ENCODE results near the gene CSF1.
"Not testable (repeated sequence)": the region's sequence is repeated elsewhere in the genome, so short reads cannot be mapped to it uniquely, and the experiment has no call there.

CSF1 gene

GRCh38 chr1:109948285-109948630 lies 37.6 kb downstream of the CSF1 start:
- Histone ChIP-seq H2BK12ac (ENCODE audit: low read length in 2 of 2) (no peak overlapping the region), H3K4ac (ENCODE audit: low read depth in 1 of 2, low read length in 2 of 2) (no peak overlapping the region), H3K14ac (ENCODE audit: low read length in 2 of 2) (no peak overlapping the region), H3K9ac (ENCODE audit: low read length) (no peak overlapping the region), H3K4me3 (ENCODE audit: insufficient read depth in 1 of 2, low read depth in 1 of 2, low read length in 2 of 2) (no peak overlapping the region), H3K4me2 (ENCODE audit: low read length, poor library complexity, severe bottlenecking) (no peak overlapping the region), H3K79me1 (replicated peaks; ENCODE audit: low read length, poor library complexity, severe bottlenecking) (no peaks in the 10 kb centered on the region), H3K9me3 (ENCODE audit: control insufficient read depth, low read length) (no peaks in the 10 kb centered on the region), H3K27me3 (ENCODE audit: control insufficient read depth in 1 of 2, insufficient read depth in 1 of 2, low read length in 2 of 2) (no peaks in the 10 kb centered on the region), H4K8ac (ENCODE audit: low read length) (no peak overlapping the region), H3K4me1 (ENCODE audit: control insufficient read depth, insufficient read depth, low read depth, low read length) (no peaks in the 10 kb centered on the region), H2BK5ac (ENCODE audit: low read depth, low read length, poor library complexity, severe bottlenecking) (no peak overlapping the region), H3K36me3 (ENCODE audit: control insufficient read depth in 1 of 2, insufficient read depth in 2 of 2, low read depth in 1 of 2, low read length in 2 of 2) (no peaks in the 10 kb centered on the region), H3K27ac (ENCODE audit: low read length, poor library complexity, severe bottlenecking) (no peak overlapping the region), H2AFZ (ENCODE audit: low read depth, low read length) (no peak overlapping the region), H2BK15ac (ENCODE audit: low read depth, poor library complexity, severe bottlenecking) (no peak overlapping the region), H3K23ac (ENCODE audit: low read length in 2 of 2) (no peak overlapping the region), H3K18ac (ENCODE audit: low read depth in 1 of 2, low read length in 2 of 2) (no peak overlapping the region), H2AK5ac (ENCODE audit: low read length, severe bottlenecking) (no peak overlapping the region), H4K91ac (ENCODE audit: low read length) (no peak overlapping the region), H2BK120ac (ENCODE audit: low read depth, low read length) (no peak overlapping the region)
- DNase-seq = no peak

GRCh38 chr1:109950038-109950437 lies 39.4 kb downstream of the CSF1 start:
- Histone ChIP-seq H3K18ac (ENCODE audit: low read depth in 1 of 2, low read length in 2 of 2) (no peak overlapping the region), H3K27me3 (ENCODE audit: control insufficient read depth in 1 of 2, insufficient read depth in 1 of 2, low read length in 2 of 2) (no peaks in the 10 kb centered on the region), H2AFZ (ENCODE audit: low read depth, low read length) (no peak overlapping the region), H3K4me1 (ENCODE audit: control insufficient read depth, insufficient read depth, low read depth, low read length) (peaks cover 2% of the 10 kb centered on the region), H3K4me2 (ENCODE audit: low read length, poor library complexity, severe bottlenecking) (no peak overlapping the region), H3K4me3 (ENCODE audit: insufficient read depth in 1 of 2, low read depth in 1 of 2, low read length in 2 of 2) (no peak overlapping the region), H2BK15ac (ENCODE audit: low read depth, poor library complexity, severe bottlenecking) (no peak overlapping the region), H4K8ac (ENCODE audit: low read length) (no peak overlapping the region), H4K91ac (ENCODE audit: low read length) (no peak overlapping the region), H3K14ac (ENCODE audit: low read length in 2 of 2) (no peak overlapping the region), H2BK120ac (ENCODE audit: low read depth, low read length) (no peak overlapping the region), H3K27ac (ENCODE audit: low read length, poor library complexity, severe bottlenecking) (no peak overlapping the region), H3K9me3 (ENCODE audit: control insufficient read depth, low read length) (no peaks in the 10 kb centered on the region), H3K9ac (ENCODE audit: low read length) (no peak overlapping the region), H3K36me3 (ENCODE audit: control insufficient read depth in 1 of 2, insufficient read depth in 2 of 2, low read depth in 1 of 2, low read length in 2 of 2) (no peaks in the 10 kb centered on the region), H3K23ac (ENCODE audit: low read length in 2 of 2) (no peak overlapping the region), H2BK5ac (ENCODE audit: low read depth, low read length, poor library complexity, severe bottlenecking) (no peak overlapping the region), H2BK12ac (ENCODE audit: low read length in 2 of 2) (no peak overlapping the region), H3K4ac (ENCODE audit: low read depth in 1 of 2, low read length in 2 of 2) (no peak overlapping the region), H2AK5ac (ENCODE audit: low read length, severe bottlenecking) (no peak overlapping the region), H3K79me1 (replicated peaks; ENCODE audit: low read length, poor library complexity, severe bottlenecking) (no peaks in the 10 kb centered on the region)
- no peak for DNase-seq
- WGBS = no CpG with 5 or more reads among the region's 1 CpG

GRCh38 chr1:109950509-109950908 lies 39.9 kb downstream of the CSF1 start:
- Histone ChIP-seq H4K91ac (ENCODE audit: low read length) (no peak overlapping the region), H3K9me3 (ENCODE audit: control insufficient read depth, low read length) (no peaks in the 10 kb centered on the region), H3K27me3 (ENCODE audit: control insufficient read depth in 1 of 2, insufficient read depth in 1 of 2, low read length in 2 of 2) (no peaks in the 10 kb centered on the region), H2BK12ac (ENCODE audit: low read length in 2 of 2) (peak overlapping the region in 1 of 2 experiments; percentile 59), H3K4me1 (ENCODE audit: control insufficient read depth, insufficient read depth, low read depth, low read length) (peaks cover 2% of the 10 kb centered on the region), H3K4me3 (ENCODE audit: insufficient read depth in 1 of 2, low read depth in 1 of 2, low read length in 2 of 2) (no peak overlapping the region), H2BK120ac (ENCODE audit: low read depth, low read length) (no peak overlapping the region), H2BK15ac (ENCODE audit: low read depth, poor library complexity, severe bottlenecking) (peak overlapping the region; percentile 3), H3K18ac (ENCODE audit: low read depth in 1 of 2, low read length in 2 of 2) (no peak overlapping the region), H3K14ac (ENCODE audit: low read length in 2 of 2) (no peak overlapping the region), H3K9ac (ENCODE audit: low read length) (no peak overlapping the region), H3K4ac (ENCODE audit: low read depth in 1 of 2, low read length in 2 of 2) (no peak overlapping the region), H4K8ac (ENCODE audit: low read length) (peak overlapping the region; percentile 82), H3K27ac (ENCODE audit: low read length, poor library complexity, severe bottlenecking) (no peak overlapping the region), H3K4me2 (ENCODE audit: low read length, poor library complexity, severe bottlenecking) (no peak overlapping the region), H2BK5ac (ENCODE audit: low read depth, low read length, poor library complexity, severe bottlenecking) (no peak overlapping the region), H3K23ac (ENCODE audit: low read length in 2 of 2) (no peak overlapping the region), H2AK5ac (ENCODE audit: low read length, severe bottlenecking) (no peak overlapping the region), H3K79me1 (replicated peaks; ENCODE audit: low read length, poor library complexity, severe bottlenecking) (no peaks in the 10 kb centered on the region), H3K36me3 (ENCODE audit: control insufficient read depth in 1 of 2, insufficient read depth in 2 of 2, low read depth in 1 of 2, low read length in 2 of 2) (no peaks in the 10 kb centered on the region), H2AFZ (ENCODE audit: low read depth, low read length) (no peak overlapping the region)
- WGBS = 91% methylated on average over 2 of the region's 2 CpGs
- DNase-seq = no peak

- not testable (repeated sequence) for H3K4me1 ChIP-seq (ENCODE audit: control insufficient read depth, insufficient read depth, low read depth, low read length); H3K27ac ChIP-seq (ENCODE audit: low read length, poor library complexity, severe bottlenecking); H4K91ac ChIP-seq (ENCODE audit: low read length); H2BK12ac ChIP-seq (ENCODE audit: low read length in 2 of 2); H3K18ac ChIP-seq (ENCODE audit: low read depth in 1 of 2, low read length in 2 of 2); H3K9ac ChIP-seq (ENCODE audit: low read length); H3K27me3 ChIP-seq (ENCODE audit: control insufficient read depth in 1 of 2, insufficient read depth in 1 of 2, low read length in 2 of 2); H3K36me3 ChIP-seq (ENCODE audit: control insufficient read depth in 1 of 2, insufficient read depth in 2 of 2, low read depth in 1 of 2, low read length in 2 of 2); H3K23ac ChIP-seq (ENCODE audit: low read length in 2 of 2); H4K8ac ChIP-seq (ENCODE audit: low read length); H2BK5ac ChIP-seq (ENCODE audit: low read depth, low read length, poor library complexity, severe bottlenecking); H3K4ac ChIP-seq (ENCODE audit: low read depth in 1 of 2, low read length in 2 of 2); H2AK5ac ChIP-seq (ENCODE audit: low read length, severe bottlenecking); H3K79me1 ChIP-seq (replicated peaks; ENCODE audit: low read length, poor library complexity, severe bottlenecking); H3K4me3 ChIP-seq (ENCODE audit: insufficient read depth in 1 of 2, low read depth in 1 of 2, low read length in 2 of 2); DNase-seq; H2BK15ac ChIP-seq (ENCODE audit: low read depth, poor library complexity, severe bottlenecking); H3K14ac ChIP-seq (ENCODE audit: low read length in 2 of 2); H2BK120ac ChIP-seq (ENCODE audit: low read depth, low read length); H2AFZ ChIP-seq (ENCODE audit: low read depth, low read length); H3K9me3 ChIP-seq (ENCODE audit: control insufficient read depth, low read length); H3K4me2 ChIP-seq (ENCODE audit: low read length, poor library complexity, severe bottlenecking)
- WGBS = 99% methylated on average over 3 of the region's 5 CpGs
Observed at GRCh38 chr1:109951501-109951900, 40.9 kb downstream of the CSF1 start.

Measured in mesenchymal stem cell (in vitro differentiated cells and primary cell).